H1 (cell line): ENCODE measurements around the gene AK8. TPM values are rescaled to one million over a fixed set of nuclear protein-coding genes. Genes with fewer than 3 reads are reported as not detected.

Experiments
- CTCF ChIA-PET: fragments of 300-600 bp; sonication (Branson Sonifier 250); formaldehyde crosslinking; loops from one replicate; lab custom pipeline; 2021; ENCODE audit not compliant: partially characterized antibody; lab: Charles Lee
- POLR2A ChIA-PET: fragments of 300-600 bp; sonication (Branson Sonifier 250); formaldehyde crosslinking; loops from one replicate; lab custom pipeline; 2021; ENCODE audit warnings: inconsistent platforms; ENCODE audit not compliant: partially characterized antibody; lab: Charles Lee
- DNase-seq, 2 experiments: peaks; one replicate each; pipeline versions ENCODE4 v3.0.0 to v3.0.0-alpha.2; 2010 to 2022; ENCODE audit warnings: low spot score in 2 of 2, low read depth in 1 of 2, mixed read lengths in 1 of 2
- FAIRE-seq: peaks from 2 replicates; lab custom pipeline; 2011; peaks lifted over from hg19 to GRCh38; lab: Jason Lieb, UNC
- H2AFZ ChIP-seq: 2 replicates; pipeline ENCODE4 v1.8.1; 2012; ENCODE audit warnings: low read length, inconsistent platforms
- H2AK5ac ChIP-seq: 2 replicates; pipeline ENCODE4 v1.6.1; 2013; ENCODE audit warnings: low read depth, low read length
- H2BK120ac ChIP-seq: replicated peaks from 2 replicates; pipeline ENCODE3; 2013; ENCODE audit warnings: low read depth, low read length, inconsistent platforms
- H2BK12ac ChIP-seq: 2 replicates; pipeline ENCODE4 v1.6.1; 2013; ENCODE audit warnings: low read depth, low read length
- H2BK15ac ChIP-seq: 2 replicates; pipeline ENCODE4 v1.6.1; 2013; ENCODE audit warnings: low read length
- H2BK20ac ChIP-seq: 2 replicates; pipeline ENCODE4 v1.6.1; 2013; ENCODE audit warnings: low read length
- H2BK5ac ChIP-seq: 2 replicates; pipeline ENCODE4 v1.6.1; 2013; ENCODE audit warnings: low read depth, low read length
- H3K14ac ChIP-seq: 2 replicates; pipeline ENCODE4 v1.6.1; 2013; ENCODE audit warnings: inconsistent platforms; ENCODE audit not compliant: insufficient read length
- H3K18ac ChIP-seq: 2 replicates; pipeline ENCODE4 v1.6.1; 2013; ENCODE audit warnings: low read length; ENCODE audit errors: extremely low read depth
- H3K23ac ChIP-seq: 2 replicates; pipeline ENCODE4 v1.6.1; 2013; ENCODE audit warnings: inconsistent platforms; ENCODE audit not compliant: insufficient read length
- H3K23me2 ChIP-seq: 2 replicates; pipeline ENCODE4 v1.6.1; 2013; ENCODE audit warnings: low read depth, low read length
- H3K27ac ChIP-seq: 2 replicates; pipeline ENCODE4 v1.6.1; 2011; ENCODE audit warnings: low read depth, low read length, inconsistent platforms
- H3K27me3 ChIP-seq, 4 experiments: replicated peaks in 1 of 4; 1 replicate in 1 of 4; 2 replicates in 3 of 4; pipeline versions ENCODE4 v1.6.1 to v1.8.1; 2011 to 2013; ENCODE audit warnings: low read length in 3 of 4, mild to moderate bottlenecking in 3 of 4, inconsistent platforms in 2 of 4, mixed read lengths in 2 of 4, moderate library complexity in 1 of 4; ENCODE audit not compliant: control insufficient read depth in 3 of 4, insufficient read depth in 3 of 4; ENCODE audit errors: extremely low read depth in 1 of 4
- H3K36me3 ChIP-seq, 4 experiments: 2 replicates each; pipeline versions ENCODE4 v1.6.1 to v1.8.1; 2011 to 2013; ENCODE audit warnings: mild to moderate bottlenecking in 4 of 4, low read length in 3 of 4, moderate library complexity in 2 of 4, control low read depth in 1 of 4, inconsistent platforms in 1 of 4; ENCODE audit not compliant: insufficient read depth in 4 of 4, control insufficient read depth in 2 of 4
- H3K4ac ChIP-seq: replicated peaks from 2 replicates; pipeline ENCODE3; 2013; ENCODE audit warnings: low read length, low read depth, mixed read lengths, inconsistent platforms; ENCODE audit not compliant: insufficient read length
- H3K4me1 ChIP-seq, 4 experiments: replicated peaks in 1 of 4; 1 replicate in 1 of 4; 2 replicates in 3 of 4; pipeline versions ENCODE4 v1.6.1 to v1.8.1; 2011 to 2013; ENCODE audit warnings: low read length in 3 of 4, inconsistent platforms in 2 of 4, mixed read lengths in 1 of 4; ENCODE audit not compliant: insufficient read depth in 4 of 4, control insufficient read depth in 3 of 4
- H3K4me2 ChIP-seq, 2 experiments: 2 replicates each; pipeline versions ENCODE4 v1.6.1 to v1.8.1; 2011 to 2013; ENCODE audit warnings: low read depth in 2 of 2, low read length in 2 of 2, control low read depth in 1 of 2, inconsistent platforms in 1 of 2, mild to moderate bottlenecking in 1 of 2; ENCODE audit not compliant: insufficient read depth in 1 of 2
- H3K4me3 ChIP-seq, 4 experiments: fragments of 200-600, 300-600 bp in 1 of 4; sonication (generic), shearing (Covaris generic), sonication (Bioruptor Twin) in 1 of 4; 2 replicates each; pipeline versions ENCODE4 v1.5.1 to v1.8.1; 2011 to 2016; ENCODE audit warnings: low read length in 4 of 4, low read depth in 3 of 4, control low read depth in 2 of 4, inconsistent platforms in 2 of 4, mild to moderate bottlenecking in 2 of 4, mixed read lengths in 1 of 4, moderate library complexity in 1 of 4; ENCODE audit not compliant: insufficient read depth in 2 of 4; ENCODE audit errors: extremely low read depth in 1 of 4
- H3K56ac ChIP-seq: replicated peaks from 2 replicates; pipeline ENCODE3; 2013; ENCODE audit warnings: low read depth, mild to moderate bottlenecking, mixed read lengths, low read length, inconsistent platforms; ENCODE audit not compliant: insufficient read length
- H3K79me1 ChIP-seq: 2 replicates; pipeline ENCODE4 v1.6.1; 2013; ENCODE audit warnings: low read depth, low read length, control low read depth
- H3K79me2 ChIP-seq, 2 experiments: 2 replicates each; pipeline versions ENCODE4 v1.6.1 to v1.8.1; 2012 to 2013; ENCODE audit warnings: low read length in 2 of 2, mild to moderate bottlenecking in 2 of 2, inconsistent platforms in 1 of 2; ENCODE audit not compliant: insufficient read depth in 2 of 2, control insufficient read depth in 1 of 2
- H3K9ac ChIP-seq, 4 experiments: replicated peaks in 1 of 4; 1 replicate in 1 of 4; 2 replicates in 3 of 4; pipeline versions ENCODE4 v1.6.1 to v1.8.1; 2011 to 2013; ENCODE audit warnings: low read depth in 3 of 4, low read length in 3 of 4, control low read depth in 2 of 4, mild to moderate bottlenecking in 2 of 4, moderate library complexity in 2 of 4, inconsistent platforms in 1 of 4; ENCODE audit errors: extremely low read depth in 1 of 4
- H3K9me3 ChIP-seq, 2 experiments: 2 replicates each; pipeline versions ENCODE4 v1.6.1 to v1.8.1; 2012 to 2013; ENCODE audit warnings: mild to moderate bottlenecking in 2 of 2, moderate library complexity in 2 of 2, control low read depth in 1 of 2, inconsistent platforms in 1 of 2, low read depth in 1 of 2, low read length in 1 of 2, mixed read lengths in 1 of 2; ENCODE audit not compliant: insufficient read depth in 2 of 2
- H4K20me1 ChIP-seq, 2 experiments: replicated peaks in 1 of 2; 2 replicates each; pipeline versions ENCODE3 to v1.8.1; 2011 to 2013; ENCODE audit warnings: inconsistent platforms in 2 of 2, low read length in 2 of 2, mild to moderate bottlenecking in 1 of 2; ENCODE audit not compliant: insufficient read depth in 2 of 2, control insufficient read depth in 1 of 2
- H4K5ac ChIP-seq: 2 replicates; pipeline ENCODE4 v1.6.1; 2013; ENCODE audit warnings: low read length, low read depth, mixed read lengths, inconsistent platforms; ENCODE audit not compliant: insufficient read length
- H4K8ac ChIP-seq: 2 replicates; pipeline ENCODE4 v1.8.0; 2013; ENCODE audit warnings: mild to moderate bottlenecking, moderate library complexity, low read length, inconsistent platforms; ENCODE audit not compliant: insufficient read depth; ENCODE audit errors: extremely low read depth
- H4K91ac ChIP-seq: replicated peaks from 2 replicates; pipeline ENCODE3; 2013; ENCODE audit warnings: low read length, mixed read lengths, inconsistent platforms; ENCODE audit not compliant: insufficient read length
- WGBS, 2 experiments: shearing (Covaris generic) in 1 of 2; methylation state at CpG; one replicate each; pipeline versions ENCODE4 v1.1.6 to v1.1.7; 2013 to 2015; ENCODE audit warnings: low lambda C conversion rate in 2 of 2, mixed read lengths in 2 of 2, inconsistent platforms in 1 of 2, low coverage in 1 of 2, missing lambda C conversion rate in 1 of 2; ENCODE audit not compliant: insufficient replicate concordance in 2 of 2, insufficient coverage in 1 of 2, insufficient read length in 1 of 2; ENCODE audit errors: extremely low coverage in 1 of 2, missing lambda C conversion rate in 1 of 2; 5-methylcytosine and 5-hydroxymethylcytosine counted together
- polyA plus RNA-seq, 7 experiments: library from polyadenylated mRNA; depleted of rRNA in 3 of 7; stranded (reverse) in 5 of 7; unstranded in 2 of 7; fragments of >200 nt in 5 of 7; fragments of 200-250 nt in 2 of 7; gene quantifications; 1 replicate in 5 of 7; 2 replicates in 1 of 7; 4 replicates in 1 of 7; pipeline versions ENCODE4 v1.2.1 to v1.2.3, GENCODE V29; 2011 to 2013; ENCODE audit warnings: missing spikeins in 2 of 7, mixed read lengths in 2 of 7
- total RNA-seq: library from RNA; stranded (reverse); fragmentation: NEBNext Ultra II Directional; extraction: Animal tissue kit (Norgen Biotek cat#: 25700); gene quantifications from 2 replicates; pipeline ENCODE4 v1.2.1, GENCODE V29; 2021
- TF ChIP-seq, protein P1 (sequence below), 3 experiments: IDR thresholded peaks; 1 replicate in 2 of 3; 2 replicates in 1 of 3; pipeline versions ENCODE4 v1.5.1 to v1.6.1; 2011; ENCODE audit warnings: low read length in 3 of 3, mild to moderate bottlenecking in 3 of 3, inconsistent platforms in 2 of 3, low read depth in 1 of 3, moderate library complexity in 1 of 3; ENCODE audit not compliant: insufficient read depth in 1 of 3; ENCODE audit errors: control extremely low read depth in 1 of 3

The AK8 gene
- total and polyA plus RNA-seq, 2 of the 8 experiments (the other 6 are each of a cell fraction or from before 2014, with no cell fraction given), result 0.35 to 0.48 TPM

DNA sequence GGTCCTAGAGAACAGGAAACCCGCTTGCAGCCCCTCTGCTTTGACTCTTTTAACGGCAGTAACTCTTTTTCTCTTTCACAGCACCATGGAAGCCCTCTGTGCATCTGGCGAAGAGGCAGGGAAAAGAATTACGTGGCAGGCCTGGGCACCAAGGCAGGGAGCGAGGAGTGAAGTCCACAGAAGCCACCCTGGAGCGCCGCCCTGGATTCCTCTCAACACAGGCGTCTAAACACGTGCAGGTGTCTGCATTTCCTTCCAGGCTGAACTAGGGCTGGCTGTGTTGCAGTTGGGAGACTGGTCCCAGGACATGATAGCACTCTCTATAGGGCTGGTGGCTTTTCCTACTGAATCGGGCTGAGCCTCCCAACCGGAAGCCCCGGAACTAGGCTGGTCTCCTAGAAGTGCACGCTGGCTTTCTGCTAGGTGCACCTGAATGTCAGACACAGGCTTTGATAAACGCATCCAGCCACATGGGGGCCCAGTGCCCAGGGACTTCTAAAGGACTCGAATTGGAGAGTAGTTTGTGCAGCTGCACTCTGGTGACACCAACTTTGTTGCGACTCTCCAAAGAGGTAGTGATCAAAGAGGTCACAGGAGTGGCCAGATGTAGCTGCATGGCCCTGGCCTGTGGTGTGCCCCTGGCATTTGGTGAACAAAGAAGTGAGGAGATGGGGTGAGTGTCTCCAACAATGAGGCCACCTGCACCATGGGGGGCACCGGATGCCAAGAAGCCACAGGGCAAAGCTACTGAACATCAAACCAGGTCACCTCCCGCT lies 54.5 kb downstream of the AK8 start:
- Histone ChIP-seq H3K79me1 (no peaks in the 10 kb centered on the region), H3K56ac (no peak overlapping the region), H2BK12ac (no peak overlapping the region; the same call in 1 of the 2 replicates), H2AFZ (no peak overlapping the region), H2BK15ac (no peak overlapping the region), H2BK5ac (no peak overlapping the region), H3K4me1 (no peaks in the 10 kb centered on the region), H2BK20ac (no peak overlapping the region), H3K79me2 (no peaks in the 10 kb centered on the region), H2BK120ac (no peak overlapping the region), H3K9me3 (no peaks in the 10 kb centered on the region), H3K18ac (no peak overlapping the region), H3K4ac (no peak overlapping the region), H2AK5ac (no peak overlapping the region), H4K8ac (no peak overlapping the region), H3K4me2 (no peak overlapping the region), H3K36me3 (no peaks in the 10 kb centered on the region), H3K4me3 (no peak overlapping the region), H3K23me2 (no peaks in the 10 kb centered on the region), H4K5ac (no peak overlapping the region), H3K27me3 (peaks cover 0 to 3% (median 0%) of the 10 kb centered on the region in 4 experiments; a peak in 1 of 7 replicates), H4K20me1 (peaks cover 0 to 2% of the 10 kb centered on the region in 2 experiments), H3K14ac (no peak overlapping the region), H3K23ac (no peak overlapping the region), H3K27ac (no peak overlapping the region), H4K91ac (no peak overlapping the region), H3K9ac (no peak overlapping the region)
- CTCF ChIA-PET, result interaction anchor here (0.8 to 1.1 kb wide), 4 partner anchors 11 to 149 kb away, joined by 3 to 4 read pairs (median 3); no protein-coding TSS in a partner anchor
- no peak for DNase-seq
- WGBS, 2 experiments, result 80% methylated on average over 17 of the region's 18 CpGs; no CpG with 5 or more reads in 1 of the 2 experiments
- no peak for FAIRE-seq
- TF ChIP-seq, protein P1, sequence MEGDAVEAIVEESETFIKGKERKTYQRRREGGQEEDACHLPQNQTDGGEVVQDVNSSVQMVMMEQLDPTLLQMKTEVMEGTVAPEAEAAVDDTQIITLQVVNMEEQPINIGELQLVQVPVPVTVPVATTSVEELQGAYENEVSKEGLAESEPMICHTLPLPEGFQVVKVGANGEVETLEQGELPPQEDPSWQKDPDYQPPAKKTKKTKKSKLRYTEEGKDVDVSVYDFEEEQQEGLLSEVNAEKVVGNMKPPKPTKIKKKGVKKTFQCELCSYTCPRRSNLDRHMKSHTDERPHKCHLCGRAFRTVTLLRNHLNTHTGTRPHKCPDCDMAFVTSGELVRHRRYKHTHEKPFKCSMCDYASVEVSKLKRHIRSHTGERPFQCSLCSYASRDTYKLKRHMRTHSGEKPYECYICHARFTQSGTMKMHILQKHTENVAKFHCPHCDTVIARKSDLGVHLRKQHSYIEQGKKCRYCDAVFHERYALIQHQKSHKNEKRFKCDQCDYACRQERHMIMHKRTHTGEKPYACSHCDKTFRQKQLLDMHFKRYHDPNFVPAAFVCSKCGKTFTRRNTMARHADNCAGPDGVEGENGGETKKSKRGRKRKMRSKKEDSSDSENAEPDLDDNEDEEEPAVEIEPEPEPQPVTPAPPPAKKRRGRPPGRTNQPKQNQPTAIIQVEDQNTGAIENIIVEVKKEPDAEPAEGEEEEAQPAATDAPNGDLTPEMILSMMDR (IDR thresholded peaks at IDR 0.05; ENCODE audit: control extremely low read depth in 1 of 3, insufficient read depth in 1 of 3, low read depth in 1 of 3, low read length in 3 of 3), result no peak
- POLR2A ChIA-PET, result interaction anchor here (0.6 kb wide), 2 partner anchors 225 to 352 kb away, joined by 3 read pairs; no protein-coding TSS in a partner anchor
